Activated T-cell treated with anti-CD3 and anti-CD28 coated beads for 48 hours (primary cell): Measurements from ENCODE around the gene DUSP5.

Experiments used
- DNase-seq: peaks from one replicate; pipeline ENCODE4 v3.0.0-alpha.2; 2020; ENCODE audit warnings: low read depth

DUSP5 gene

DNA sequence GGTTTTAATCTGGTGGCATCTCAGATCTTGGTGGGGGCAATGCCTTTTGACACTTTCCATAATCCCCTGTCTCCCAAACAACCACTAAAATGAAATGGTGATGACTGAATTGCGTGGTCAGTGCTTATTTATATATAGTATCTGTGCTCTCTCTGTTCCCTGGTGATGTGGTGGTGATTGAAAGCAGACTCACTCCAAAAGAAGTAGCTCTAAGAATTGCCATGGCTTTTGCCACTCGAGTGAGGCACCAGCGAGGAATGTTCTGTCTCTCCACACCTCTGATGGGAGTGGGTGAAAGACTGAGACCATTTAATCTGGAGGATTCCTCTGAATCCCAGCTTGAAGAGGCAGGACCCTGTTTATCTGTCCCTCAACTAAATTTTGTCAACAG, 2.8 kb downstream of the DUSP5 start:
- DNase-seq: no peak

DNA sequence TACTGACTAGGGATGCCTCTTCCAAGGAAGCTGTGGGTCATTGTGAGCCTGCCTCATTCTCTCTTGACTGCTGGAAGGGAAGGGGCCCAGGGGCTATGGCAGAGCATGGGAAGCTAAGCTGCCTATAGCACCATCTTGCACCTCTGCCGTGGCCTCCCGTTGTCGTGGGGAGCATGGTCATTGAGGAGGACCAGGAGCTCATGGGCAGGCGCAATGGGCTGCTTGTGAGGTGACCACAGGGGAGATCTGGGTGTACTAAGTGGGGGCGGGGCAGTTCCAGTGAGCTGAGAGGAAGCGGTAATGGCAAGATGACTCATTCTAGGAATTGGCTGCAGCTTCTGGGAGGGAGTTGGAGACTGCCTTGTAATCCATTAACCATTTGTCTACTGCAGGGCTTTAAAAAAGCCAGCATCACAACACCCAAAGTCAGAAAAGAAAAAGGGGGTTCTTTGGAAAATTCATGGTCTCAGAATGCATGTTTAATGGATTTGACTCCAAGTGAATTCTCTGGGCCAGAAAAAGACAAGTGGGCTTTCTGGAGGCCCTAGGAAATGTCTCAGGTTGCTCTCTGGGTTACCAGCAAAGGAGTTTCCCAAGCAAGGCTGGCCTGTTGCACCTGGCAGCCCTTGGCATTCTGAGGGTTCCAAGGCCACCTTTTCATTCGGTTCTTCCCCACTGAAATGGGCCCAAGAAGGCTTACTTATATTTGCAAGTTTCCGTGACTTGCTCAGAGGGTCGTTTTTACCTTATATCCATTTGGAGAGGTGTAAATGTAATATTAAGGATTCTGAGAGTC, 3.6 kb downstream of the DUSP5 start:
- DNase-seq: peak; percentile 48

DNA sequence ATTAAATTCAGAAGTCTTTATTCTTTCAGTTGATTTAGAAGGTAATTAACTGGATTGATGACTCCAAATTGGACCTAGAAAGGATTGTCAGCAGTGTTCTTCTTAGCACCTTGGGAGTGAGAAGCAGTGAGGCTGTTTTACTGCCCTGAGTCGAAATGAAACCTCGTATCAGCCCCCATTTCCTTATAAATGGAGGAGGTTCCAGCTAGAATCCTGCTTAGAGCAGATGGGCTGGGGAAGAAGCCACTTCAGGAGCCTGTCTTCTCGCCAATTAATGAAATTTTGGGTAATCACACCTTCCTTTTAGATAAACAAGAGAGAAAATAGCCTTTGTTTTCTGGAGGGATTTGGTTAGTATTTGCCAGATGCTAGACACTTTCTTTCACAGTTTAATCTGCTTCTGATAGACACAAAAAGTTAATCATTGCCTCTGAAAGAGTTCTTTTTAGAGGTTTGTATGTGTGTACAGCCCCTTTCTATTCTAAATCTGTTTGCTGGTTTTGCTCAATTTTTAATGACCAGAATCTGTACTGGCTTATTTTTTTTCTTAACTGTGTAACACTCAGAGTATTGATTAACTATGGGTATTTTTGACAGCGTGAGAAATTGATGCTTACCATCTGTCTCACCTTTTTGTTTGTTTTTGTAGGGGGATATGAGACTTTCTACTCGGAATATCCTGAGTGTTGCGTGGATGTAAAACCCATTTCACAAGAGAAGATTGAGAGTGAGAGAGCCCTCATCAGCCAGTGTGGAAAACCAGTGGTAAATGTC, 4.6 kb downstream of the DUSP5 start:
- DNase-seq: no peak

DNA sequence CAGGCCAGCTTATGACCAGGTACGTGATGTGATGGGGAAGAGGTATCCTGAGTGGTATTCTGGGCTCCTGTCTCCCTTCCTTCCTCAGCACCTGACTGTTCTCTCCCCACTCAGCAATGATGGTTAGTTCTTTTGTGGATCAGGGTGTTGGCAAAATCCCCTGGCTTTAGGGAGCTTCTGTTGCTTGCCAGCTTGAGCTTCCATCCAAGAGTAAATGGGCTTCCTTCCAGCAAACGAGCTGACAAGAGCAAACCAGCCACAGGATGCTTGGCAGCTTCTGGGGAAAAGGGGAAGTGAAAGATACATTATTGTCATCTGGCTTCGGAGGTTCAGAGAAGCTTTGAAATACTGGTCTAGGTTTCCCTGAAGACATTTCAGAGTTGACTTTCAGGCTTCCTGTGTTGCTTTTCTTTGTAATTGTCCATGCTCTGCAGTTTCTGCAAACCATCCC, 5.2 kb downstream of the DUSP5 start:
- no peak for DNase-seq

DNA sequence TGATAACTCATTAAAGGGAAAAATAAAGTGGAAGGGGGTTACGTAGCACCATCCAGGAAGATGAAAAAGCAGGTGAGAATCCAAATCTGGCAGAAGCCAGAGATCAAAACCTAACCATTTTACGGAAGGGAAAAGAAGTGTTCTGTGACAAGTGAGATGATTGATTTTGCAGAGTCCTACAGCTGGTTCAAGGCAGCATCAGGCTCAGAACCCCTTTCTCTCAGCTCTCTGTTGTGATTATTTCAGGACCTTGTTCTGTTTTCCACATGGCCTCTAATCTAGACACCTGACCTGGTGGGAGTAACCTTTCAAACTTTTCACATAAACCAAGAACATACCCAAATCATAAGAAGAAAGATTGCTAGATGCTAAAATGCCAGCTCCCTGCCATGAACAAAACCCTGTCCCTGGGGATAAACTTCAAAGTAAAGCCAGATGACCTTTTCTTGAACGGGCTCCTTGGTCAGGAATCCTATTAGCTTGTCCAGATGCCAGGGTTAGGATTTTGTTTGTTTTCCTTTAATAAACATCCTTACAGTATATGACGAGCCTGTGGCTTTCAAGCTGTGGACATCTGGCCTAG, 5.9 kb downstream of the DUSP5 start:
- no peak for DNase-seq

DNA sequence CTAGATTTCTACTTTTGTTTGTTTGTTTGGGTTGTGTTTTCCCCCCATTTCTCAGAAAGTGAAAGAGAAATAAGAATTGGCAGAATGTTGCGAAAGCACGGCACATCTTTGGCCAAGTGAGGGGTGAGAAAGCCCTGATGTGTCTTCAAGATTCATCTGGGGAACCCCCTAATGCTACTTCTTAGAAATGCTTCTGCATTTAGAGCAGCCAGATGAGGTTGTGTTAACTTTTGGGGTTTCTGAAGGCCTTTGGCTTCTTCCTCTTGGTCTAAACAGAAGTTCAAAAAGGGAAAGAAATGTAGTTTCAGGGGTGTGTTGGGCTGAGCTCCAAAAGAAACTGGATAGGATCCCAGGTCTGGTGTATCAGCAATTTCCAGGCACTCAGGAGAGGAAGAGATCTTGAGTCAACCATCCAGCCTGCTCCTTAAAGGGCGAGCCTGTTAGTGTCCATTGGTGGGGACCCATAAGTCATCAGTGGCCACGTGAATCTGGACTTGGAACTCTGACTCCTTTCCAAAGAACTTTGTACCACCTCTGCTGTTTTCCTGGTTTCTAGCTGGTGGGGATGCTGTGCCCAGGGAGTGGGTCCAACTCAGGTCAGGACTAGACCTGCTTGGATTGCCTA, 6.5 kb downstream of the DUSP5 start:
- DNase-seq: no peak

DNA sequence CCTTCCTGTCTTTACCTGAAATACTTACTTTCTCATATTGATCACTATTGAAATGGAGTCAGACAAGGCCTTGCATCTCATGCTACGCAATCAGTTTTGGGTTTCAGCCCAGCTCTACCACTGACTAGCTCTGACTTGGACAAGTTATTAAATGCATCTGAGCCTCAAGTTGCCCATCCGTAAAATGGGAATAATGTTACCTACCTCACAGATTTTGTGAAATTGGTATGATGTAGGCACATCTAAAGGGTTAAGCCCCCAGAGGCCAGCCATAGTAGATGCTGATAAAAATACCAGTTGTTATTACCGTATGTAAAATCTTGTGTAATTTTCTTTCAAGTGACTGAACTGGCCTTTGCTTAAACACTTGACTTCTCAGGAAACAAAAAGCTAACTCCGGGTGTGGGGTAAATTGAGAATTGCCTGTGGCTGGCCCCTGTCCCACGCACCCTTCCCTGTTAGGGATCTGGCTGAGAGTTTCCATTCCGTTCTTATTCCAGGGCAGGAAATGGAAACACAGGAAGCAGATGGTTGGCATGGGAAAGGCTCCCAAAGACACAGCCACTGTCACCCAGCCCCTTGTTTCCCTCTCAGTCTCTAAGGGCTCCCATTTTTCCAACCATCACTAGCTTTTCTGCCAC, 7.5 kb downstream of the DUSP5 start:
- no peak for DNase-seq

DNA sequence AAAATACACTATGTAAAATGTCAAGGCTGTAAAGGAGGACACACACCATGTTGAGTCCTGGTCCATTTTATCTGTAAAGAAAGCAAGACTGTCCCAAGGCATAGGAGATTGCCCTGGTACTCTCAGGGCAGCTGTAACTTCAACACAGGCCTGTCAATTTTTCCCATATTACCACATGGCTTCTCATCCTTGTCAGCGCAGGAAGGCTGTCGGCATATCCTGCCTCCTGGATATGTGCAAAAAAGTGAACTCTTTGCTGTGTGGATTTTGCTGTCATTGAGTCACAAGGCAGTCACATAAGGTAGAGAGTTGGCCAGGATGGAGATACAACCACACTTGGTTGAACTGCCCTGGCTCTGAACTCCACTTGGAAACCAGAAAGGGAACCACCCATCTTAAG, 8.7 kb downstream of the DUSP5 start:
- no peak for DNase-seq

DNA sequence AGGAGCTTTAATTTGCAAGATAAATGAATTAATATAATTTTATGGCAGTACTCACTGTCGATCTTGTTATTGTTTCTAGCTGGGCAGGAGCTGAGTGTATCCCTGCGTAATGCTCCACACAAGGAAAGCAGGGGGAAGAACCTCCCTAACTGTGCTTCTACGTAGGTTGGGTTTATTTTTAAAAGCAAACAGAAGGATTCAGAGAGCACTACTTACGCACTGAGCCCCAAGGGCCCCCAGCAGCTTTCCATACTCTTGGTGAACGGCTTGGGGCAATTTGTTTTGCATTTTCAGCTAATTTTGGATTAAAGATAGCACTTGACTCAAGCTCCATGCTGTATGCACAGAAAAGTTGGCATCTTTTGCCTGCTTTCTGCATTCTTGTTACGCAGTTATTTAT, 9.6 kb downstream of the DUSP5 start:
- DNase-seq: no peak

DNA sequence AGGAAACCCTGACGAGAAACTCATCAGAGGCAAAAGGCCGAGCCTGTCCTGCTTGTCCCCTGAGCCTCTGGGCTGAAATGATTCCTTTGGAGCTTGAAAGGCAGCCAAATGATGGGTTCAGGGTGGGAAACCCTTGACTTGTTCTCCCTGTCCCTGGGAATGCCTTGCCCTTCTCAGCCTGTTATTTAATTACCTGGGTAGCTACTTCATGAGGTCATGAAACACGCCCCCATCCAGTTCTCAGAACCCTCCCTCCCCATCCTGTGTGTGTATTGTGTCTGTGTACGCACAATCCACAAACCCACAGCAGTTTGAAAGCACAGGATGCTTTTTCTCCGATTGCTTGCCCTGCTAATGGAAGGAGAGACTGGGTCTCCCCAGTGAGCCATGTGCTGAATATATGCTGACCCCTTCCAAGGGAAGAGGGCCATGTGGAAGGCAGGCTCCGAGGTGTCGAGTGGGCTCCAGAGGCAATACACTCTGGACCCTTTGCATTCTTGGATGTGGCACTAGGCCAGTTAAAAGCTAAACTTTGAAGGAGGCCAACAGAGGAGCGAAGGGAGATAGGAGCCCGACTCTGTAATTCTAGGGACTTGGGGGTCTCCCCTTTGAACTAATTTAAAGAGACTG, 10.6 kb downstream of the DUSP5 start:
- DNase-seq: no peak

DNA sequence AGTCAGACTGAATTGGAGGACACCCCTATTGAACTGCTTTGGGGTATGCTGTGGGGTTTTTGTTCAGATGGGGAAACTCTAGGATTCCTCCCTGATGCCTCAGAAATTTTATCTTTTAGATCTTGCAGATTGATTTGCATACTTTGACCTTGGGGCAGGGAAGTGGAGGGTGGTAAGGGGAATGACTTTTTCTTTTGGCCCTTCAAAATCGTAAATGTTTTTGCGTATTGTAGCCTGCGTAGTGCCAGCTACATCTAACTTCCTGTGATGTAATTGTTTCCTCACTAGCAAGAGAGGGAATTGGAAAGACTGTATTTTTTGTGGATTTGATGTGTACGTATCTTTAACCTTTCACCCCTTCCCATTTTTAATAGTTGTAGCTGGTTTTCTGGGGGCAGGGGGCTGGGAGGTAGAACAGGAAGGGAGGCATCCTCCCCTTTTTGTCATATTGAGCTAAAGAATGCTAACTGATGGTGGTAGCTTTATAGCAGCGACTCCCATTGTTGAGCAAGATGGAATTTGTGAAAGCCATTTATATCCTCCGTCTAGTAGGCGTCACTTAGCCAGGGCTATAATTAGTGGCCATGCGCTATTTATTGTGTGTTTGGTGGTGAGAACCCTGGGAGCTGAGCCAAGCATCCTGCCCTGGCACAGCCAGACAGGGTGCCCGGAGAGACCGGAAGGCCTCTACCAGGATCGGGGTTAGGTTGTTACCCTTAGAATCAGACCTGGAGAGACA, 11.3 kb downstream of the DUSP5 start:
- no peak for DNase-seq

DNA sequence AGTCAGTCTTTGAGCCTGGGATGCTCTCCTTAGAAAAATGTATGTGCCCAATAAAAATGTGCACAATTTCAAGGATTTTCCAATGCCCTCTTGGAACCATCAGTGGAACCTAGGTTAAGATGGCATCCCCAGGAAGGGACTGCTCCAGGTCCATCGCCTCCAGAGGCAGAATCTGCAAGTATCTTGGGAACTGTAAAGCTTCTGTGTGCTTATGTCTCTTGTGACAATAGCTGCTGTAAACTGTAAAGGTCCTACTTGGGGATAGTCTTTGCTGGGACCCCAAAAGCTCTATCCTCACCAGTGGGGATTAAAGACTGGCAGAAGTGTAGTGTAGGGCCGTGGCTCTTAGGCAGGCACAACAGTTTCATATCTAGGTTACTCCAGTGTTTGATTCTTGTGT, 11.9 kb downstream of the DUSP5 start:
- DNase-seq: no peak

DNA sequence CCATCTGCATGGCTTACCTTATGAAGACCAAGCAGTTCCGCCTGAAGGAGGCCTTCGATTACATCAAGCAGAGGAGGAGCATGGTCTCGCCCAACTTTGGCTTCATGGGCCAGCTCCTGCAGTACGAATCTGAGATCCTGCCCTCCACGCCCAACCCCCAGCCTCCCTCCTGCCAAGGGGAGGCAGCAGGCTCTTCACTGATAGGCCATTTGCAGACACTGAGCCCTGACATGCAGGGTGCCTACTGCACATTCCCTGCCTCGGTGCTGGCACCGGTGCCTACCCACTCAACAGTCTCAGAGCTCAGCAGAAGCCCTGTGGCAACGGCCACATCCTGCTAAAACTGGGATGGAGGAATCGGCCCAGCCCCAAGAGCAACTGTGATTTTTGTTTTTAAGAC, 12.4 kb downstream of the DUSP5 start:
- DNase-seq: no peak

DNA sequence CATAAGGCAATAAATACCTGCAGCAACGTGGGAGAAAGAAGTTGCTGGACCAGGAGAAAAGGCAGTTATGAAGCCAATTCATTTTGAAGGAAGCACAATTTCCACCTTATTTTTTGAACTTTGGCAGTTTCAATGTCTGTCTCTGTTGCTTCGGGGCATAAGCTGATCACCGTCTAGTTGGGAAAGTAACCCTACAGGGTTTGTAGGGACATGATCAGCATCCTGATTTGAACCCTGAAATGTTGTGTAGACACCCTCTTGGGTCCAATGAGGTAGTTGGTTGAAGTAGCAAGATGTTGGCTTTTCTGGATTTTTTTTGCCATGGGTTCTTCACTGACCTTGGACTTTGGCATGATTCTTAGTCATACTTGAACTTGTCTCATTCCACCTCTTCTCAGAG, 13.0 kb downstream of the DUSP5 start:
- no peak for DNase-seq

DNA sequence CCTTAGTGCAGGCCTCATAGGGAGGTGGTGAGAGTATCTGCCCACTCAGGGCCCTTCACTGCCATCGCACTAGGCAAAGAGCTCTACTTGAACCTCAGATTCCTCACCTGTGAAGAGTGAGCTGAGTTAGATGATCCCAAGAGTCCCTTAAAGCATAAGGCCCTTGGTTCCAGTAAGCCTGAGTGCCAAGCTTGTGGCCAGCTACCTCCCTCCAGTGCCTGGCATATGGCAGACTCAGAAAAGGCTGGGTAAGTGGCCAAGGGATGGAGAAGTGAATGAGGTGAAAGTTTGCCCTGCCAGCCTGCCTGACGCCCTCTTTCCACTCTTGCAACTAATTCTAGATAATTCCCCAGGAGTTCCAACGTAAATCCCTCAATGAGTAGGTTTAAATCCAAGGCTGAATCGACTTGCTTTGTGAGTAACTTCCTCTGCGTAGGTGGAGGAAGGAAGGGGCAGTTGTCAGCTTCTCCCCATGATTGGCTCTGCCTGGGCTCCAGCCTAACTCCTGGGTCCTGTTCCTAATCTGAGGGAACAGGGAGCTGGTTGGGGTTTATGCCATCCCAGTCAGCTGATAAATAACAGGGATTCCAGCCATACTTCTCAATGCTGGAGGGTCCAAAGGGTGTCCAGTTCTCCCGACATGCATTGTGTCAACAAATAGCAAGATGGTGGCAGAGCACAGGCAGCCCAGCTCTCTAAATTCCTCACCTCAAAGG, 14.2 kb downstream of the DUSP5 start:
- DNase-seq: no peak

DNA sequence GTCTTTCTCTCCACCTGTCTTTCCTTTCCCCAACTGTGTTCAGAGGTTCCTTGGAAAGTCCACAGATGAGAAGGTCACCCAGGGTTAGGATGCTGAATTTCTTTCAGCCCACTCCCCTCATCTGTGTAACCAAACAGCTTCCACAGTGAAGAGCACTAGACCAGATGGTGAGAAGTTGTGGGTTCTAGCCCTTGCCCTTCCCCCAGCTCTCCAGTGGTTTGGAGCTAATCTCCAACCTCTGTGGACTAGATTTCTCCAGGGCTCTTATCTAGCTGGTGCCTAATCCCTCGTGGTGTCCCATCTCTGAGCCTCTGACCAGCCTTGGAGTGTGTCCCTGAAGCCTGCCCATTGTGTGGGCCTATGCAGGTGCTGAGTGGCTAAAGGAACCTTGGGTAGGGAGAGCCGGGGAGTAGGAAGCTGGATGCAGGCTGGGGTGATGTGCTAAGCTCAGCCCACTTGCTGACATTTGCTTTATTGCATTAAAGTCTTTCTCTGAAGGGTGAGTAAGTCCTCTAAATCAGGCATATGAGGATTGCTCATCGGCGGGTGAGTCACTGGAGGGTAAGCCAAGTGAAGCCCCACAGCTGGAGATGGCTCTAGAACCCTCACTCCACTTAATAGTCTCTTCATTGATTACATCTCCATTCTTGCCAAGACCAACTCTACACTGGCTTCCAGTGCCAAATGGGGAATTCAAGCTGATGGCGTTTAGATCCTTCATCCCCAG, 14.9 kb downstream of the DUSP5 start:
- no peak for DNase-seq

DNA sequence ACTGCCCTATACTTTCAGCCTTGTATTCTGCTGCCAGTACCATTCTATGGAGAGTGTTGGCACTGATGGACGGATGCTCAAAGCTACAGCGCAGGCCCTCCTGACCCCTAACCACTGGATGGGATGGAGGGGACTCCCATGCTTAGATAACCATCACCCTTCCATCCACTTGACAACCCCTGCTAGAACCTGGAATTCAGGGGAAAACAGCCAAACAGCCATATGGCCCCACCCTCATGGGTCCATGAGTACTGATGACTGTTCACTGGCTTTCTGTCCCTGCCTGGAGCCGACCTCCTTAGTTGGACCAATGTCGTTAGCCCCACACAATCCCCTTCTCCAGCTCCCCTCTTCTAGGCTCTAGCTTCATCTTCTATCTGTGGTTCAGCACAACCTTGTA, 16.2 kb downstream of the DUSP5 start:
- no peak for DNase-seq

DNA sequence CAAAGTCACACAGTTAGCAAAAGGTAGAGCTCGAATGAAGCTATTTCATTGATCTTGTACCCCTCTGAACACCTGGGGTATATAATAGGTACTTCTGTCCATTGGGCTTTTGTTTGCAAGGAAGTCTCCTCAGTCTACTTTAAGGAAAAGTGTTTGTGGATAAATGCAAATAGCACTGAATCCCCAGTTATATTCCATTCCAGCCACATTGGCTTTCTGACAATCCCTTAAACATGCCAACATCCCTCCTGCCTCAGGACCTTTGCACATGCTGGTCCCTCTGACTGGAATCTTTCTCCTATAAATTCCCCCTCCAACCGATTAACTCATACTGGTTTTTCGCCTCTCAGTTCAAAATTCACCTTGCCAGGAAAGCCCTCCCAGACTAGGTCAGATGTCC, 17.1 kb downstream of the DUSP5 start:
- no peak for DNase-seq

DNA sequence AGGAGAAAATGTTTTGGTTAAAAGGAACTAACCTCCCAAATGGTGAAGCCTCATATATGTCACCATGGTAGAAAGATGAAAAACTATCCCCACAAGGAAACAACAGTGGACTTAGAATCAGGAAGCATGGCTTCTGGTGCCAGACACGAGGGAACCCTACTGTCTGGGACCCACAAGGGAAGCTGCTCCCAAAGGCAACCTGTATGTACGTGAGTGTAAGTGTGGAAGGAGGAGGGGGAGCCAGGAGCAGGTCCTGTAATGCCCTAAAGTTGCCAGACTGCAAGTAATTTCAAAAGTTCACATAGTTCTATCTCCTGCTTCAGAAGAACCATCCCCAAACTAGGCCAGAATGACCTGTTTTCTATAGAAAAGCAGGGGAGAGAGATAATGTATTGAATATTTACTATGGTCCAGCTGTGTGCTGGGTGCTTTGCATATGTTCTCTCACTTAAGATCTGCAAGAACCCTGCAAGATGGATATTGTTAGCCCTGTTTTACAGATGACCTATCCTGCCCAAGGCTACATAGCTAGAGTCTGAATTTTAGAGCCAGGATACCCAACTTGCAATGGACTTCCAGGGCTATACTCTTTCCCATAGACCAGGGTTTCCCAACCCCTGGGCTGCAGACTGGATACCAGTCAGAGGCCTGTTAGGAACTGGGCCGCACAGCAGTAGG, 19.2 kb downstream of the DUSP5 start:
- DNase-seq: no peak
